NCI-H510A (cell line): ENCODE measurements around the gene SUN2.
A peak's percentile ranks its signal among the peaks of the same experiment; 100 is the strongest.

Experiments
- DNase-seq: peaks from one replicate; lab custom pipeline; 2025; lab: John Stamatoyannopoulos, UW

SUN2 gene

DNA sequence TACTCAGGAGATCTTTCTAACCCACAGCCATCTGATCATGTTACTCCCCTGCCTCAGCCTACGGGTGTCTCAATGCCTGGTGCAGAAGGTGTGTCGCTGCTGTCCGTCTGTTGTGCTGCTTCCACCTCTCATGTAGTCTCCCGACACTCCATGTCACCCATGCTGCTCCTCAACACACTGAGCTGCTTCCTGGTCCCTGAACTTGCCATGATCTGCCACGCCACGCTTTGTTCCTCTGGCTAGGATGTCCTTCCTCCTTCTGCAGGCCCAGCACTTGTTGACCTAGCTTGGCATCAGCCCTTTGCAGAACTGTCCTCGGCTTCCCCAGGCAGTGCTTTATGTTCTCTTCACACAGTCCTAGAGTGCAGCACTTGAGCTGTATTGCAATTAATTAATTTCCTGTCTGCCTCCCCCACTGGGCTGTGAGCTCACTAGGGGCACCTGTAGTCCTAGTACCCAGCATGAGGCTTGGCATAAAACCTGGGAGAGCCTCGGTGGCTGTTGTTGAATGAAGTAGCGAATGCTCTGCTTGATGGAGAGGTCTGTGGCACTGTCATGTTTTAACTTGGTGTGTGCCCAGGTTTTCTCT, 40.5 kb downstream of the SUN2 start:
- DNase-seq: peak; percentile 69

DNA sequence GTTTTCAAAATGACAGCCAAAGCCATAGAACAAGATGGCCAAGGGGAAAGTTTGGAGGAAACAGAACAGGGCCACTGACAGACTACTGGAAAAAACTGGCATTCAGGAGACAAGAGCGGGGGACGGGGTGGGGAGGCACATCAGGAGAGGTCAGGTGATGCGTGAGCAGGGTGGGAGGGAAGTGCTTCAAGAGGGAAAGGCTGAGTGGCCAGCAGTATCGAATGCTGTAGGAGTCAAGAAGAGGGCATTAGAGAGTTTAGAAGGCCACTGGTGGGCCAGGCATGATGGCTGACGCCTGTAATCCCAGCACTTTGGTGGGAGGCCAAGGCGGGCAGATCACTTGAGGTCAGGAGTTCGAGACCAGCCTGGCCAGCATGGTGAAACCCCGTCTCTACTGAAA, 41.9 kb downstream of the SUN2 start:
- no peak for DNase-seq

DNA sequence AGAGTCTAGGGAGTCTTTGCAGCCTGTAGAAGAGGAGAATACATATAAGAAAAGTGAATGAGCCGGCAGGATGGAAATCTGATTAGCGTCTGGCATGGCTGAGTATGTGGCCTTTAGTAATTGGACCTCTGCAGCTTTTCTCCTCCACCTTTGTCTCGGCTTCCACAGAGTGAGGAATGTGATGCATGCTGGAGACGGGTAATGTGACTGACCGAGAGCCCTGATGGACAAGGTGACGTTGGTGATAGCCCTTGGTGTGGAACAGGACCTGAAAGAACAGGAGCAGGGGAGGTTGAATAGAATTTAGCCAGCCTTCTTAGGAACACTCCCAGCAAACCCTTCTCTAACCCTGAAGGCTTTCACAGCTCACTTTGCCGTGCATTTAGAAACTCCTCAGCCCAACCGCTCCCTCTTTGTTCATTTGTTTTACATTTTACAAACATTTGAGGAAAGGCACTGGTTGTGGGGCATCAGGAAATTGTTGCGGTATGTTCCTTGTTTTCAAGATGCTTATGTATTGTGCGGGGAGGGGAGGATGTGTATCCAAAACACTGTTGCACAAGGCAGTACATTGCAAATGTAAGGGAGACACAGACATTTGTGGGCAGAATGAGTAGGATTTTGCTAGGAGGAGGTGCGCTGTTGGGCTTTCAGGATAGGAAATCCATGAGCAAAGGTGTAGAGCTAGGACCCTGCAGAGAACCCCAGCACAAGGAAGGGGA, 43.2 kb downstream of the SUN2 start:
- DNase-seq: no peak

DNA sequence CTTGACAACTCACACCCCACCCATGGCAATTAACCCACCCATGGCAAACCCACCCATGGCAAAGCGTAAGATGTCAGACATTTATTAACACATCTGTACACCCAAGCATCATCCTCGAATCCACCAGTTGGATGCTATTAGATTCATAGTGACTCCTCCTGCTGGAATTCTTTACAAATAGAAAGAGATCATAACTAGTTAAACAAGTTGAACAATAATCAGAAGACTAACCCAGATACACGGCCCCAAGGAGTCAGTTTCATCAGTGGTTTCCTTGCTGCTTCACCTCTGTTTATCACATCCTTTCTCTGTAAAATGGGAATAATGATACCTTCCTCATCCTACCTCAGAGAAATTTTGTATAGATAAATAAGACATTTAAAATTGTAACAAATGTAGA, 44.9 kb downstream of the SUN2 start:
- no peak for DNase-seq

DNA sequence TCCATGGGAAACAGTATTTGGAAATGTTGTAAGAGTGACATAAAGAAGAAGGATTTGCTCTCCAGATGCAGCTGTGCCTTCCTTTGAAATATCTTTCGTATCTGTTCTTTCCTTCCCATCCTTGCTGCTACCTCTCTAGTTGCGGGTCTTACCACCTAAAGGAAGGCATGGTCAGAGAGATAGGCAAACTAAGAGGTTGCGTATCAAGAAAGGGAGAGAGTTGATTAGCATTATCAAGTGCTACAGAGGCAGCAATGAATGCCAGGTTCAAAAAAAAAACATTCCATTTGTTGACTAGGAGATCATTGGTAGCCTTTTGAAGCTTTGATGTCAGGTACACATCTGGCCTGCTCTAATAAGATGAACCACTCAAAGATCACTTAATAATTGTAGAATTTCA, 45.4 kb downstream of the SUN2 start:
- DNase-seq: no peak

DNA sequence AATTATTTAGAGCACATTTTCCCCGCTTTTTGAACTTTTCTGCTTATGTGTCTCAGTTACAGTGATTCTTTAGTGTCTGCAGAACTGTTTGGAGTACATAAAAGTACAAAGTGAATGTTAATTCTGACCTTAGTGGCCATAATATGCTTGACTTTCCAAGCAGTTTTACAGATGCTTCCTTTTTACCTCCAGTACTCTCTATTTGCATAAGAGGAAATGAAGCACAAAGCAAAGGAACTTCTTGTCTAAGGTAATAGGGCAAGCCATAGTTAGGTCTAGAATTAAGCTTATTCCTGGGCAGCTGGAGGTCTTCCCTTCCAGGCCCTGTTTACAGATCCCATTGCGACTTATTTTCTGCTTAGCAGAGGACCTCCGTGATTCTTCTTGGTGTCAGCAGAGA, 46.5 kb downstream of the SUN2 start:
- DNase-seq: no peak

DNA sequence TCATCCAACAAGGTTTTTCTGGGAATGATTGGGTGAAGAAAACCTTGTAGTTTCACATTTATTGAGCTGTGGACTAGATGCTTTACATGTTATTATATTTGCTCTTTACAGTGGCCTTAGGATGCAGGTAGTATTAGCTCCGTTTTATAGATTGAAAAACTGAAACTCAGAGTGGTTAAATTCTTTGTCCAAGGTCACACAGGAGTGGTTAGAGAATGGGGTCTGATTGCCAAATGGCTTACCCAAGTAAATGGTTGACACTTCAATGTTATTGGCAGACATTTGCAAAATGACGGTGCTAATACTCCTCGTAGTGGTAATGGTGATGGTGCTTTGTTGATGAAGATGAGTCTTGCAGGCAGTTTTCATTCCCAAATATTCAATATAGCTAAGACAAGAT, 47.8 kb downstream of the SUN2 start:
- no peak for DNase-seq

DNA sequence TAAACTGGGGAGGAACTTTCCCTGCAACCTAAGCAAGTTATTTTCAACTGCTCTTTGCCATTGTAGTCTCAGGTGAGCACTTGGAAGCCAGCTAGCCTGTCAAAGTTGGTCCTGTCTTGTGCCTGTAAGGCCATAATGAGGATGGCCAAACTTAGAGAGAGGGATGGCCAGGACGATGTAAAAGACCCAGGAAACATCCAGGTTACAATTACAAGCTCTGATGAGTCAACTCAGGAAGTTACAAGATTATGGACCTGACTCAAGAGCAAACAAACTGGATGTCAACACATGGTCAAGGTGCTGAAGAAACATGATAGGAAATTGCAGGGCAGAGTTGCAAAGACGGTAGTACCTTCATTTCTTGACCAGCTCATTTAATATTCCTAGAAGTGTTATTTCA, 48.5 kb downstream of the SUN2 start:
- DNase-seq: no peak

DNA sequence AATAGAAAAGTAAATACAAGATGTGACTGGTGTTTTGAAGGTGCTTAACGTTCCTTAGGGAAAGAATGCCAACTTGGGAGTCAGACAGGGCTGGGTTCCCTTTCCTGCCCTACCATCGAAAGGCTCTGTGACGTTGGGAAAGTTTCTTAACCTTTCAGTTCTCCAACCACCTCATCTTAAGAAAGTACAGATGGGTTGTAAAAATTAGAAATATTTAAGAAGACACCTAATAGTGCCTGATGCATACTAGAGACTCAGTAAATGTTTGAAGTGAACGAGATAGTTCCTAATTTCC, 49.0 kb downstream of the SUN2 start:
- no peak for DNase-seq

DNA sequence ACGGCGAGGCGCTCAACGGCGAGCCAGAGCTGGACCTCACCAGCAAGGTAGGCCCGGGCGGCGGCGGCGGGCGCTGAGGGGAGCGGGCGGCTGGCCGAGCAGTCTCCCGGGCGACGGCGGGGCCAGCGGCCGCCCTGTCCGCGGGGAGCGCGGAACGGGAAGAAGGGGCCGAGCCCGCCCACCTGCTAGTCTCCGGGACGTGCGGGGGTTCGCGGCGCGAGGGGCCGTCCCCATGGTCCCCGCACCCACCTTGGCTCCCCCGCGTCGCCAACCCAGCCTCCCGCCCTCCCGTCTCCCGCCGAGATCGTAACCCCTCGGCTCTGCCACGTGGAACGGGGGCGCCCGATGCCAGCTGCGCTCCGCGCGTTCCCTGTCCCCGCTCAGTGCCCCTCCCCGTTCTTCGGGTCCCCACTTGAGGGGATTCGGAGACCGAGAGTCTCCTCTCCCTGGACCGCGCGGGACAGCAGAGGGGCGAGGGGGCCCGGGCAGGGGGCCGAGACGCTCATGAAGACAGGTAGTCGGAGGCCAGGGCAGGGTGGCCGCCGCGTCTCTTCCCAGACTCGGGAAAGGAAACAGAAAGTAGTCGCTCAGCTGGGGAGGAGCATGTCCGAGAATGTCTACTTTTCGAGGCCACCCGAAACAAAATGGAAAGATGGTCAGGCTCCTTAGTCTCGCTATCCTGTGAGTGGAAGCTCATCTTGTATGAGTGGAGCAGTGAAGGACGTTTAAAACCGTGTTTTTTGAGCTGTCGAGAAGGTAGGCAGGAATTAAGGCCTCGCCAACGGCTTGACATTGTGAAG, 49.5 kb downstream of the SUN2 start:
- no peak for DNase-seq

DNA sequence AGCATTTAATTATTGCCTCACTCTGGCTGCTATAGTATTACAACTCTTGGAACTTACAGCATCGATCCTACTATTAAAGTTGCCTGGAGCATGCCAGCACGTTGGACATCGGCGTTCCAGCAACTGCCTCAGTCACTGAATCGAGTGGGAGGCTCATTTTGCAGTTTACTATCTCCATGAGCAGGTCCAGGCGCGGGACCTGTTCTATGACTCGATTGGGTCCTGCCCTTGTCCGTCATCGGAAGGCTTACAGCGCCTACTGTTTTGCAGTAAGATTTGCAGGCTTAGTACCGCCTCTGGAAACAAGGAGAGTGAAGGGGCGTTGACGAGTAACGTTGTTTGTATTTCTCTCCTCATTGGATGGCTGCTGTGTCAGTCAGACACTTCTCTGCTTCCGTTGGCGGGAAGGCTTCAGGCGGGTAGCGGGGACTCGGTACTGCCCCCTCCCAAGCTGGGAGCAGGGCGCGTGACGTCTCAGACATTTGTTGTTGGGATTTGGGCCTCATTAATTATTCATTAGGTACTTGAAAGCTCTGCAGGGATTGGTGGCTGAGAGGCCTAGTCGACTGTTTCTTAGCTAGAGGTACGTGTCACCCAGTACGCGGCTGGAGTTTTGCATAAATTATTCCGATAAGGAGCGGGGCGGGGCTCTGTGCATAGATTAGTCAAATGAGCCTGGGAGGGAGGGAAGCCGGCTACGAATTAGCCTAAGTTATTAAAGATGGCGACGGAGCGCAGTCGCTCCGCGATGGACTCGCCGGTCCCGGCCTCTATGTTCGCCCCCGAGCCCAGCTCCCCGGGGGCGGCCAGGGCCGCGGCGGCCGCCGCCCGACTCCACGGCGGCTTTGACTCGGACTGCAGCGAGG, 50.3 kb downstream of the SUN2 start, which contains the start of gene GTPBP1:
Gene GTPBP1, plus strand, starts transcription at position 710 of the 866 bp plus-strand sequence. Its CDS starts 12 bp downstream, at position 722.
- peak; percentile 99 for DNase-seq

DNA sequence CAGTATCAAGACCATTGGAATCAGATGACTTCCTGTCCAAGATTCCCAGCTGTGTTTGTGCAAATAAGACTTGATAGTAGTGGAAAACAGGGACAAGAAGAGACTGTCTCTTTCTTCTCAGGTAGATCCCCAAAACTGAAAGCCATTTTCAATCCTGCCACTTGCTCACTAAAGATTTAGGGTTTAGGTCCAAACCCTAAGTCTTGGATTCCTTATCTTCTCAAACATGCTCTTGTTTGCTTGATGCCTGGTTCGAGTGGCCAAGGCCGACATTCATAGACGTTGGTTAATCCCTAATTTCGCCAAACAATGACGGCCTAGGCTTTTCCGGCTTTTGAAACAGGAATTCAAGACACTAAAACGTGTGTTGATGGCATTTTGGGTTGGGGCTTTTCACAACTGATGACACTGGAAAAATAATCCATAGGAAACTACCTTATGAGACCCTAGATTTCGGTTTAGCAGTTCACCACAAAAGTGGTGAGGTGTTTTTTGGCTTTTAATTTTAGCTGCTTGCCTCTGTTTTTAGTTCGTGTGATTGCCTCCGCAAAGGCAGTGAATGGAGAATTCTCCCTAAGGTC, 51.1 kb downstream of the SUN2 start:
- DNase-seq: no peak

DNA sequence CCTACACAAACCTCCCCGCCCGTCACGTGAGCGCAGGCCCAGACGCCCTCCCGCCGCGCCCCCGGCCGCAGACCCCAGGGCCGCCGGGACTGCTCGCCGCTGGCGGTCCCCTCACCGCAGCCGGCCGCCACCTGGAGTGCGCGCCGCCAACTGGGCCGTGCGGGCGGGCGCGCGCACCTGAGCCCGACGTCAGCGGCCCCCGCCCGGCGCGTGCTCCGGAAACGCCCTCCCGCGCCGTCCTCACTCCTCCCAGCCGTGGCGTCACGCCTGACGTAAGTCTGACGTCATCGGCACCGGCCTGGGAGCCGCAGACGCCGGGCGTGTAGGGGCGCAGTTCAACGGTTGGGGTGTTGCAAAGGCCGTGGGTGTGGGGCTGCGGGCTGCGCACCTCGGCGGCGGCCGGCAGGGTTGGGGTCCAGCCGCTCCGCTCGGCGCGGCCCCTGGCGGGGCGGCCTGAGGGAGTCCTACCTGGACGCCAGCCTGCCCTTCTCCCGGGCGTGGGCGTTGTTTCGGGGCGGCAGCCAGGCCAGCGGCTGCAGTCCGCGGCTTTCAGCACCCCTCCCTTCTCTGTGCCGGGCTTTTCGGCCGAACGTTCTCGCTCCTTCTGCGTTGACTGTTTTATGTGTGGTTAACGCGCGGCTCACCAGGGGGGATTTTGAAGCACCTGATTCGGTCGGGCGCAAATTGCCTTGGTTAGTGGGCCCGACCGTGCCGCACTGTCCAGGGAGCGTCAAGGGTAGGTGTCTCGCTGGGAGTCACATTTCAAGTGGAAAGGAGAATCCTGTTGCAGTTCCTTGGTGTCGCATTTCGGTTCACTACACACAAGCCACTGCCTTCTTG, 54.8 kb downstream of the SUN2 start, which contains the start of gene JOSD1:
Gene JOSD1, minus strand, starts transcription at position 155 of the 840 bp plus-strand sequence. CDS start 956 bp downstream, outside the sequence.
- DNase-seq: peak; percentile 80

DNA sequence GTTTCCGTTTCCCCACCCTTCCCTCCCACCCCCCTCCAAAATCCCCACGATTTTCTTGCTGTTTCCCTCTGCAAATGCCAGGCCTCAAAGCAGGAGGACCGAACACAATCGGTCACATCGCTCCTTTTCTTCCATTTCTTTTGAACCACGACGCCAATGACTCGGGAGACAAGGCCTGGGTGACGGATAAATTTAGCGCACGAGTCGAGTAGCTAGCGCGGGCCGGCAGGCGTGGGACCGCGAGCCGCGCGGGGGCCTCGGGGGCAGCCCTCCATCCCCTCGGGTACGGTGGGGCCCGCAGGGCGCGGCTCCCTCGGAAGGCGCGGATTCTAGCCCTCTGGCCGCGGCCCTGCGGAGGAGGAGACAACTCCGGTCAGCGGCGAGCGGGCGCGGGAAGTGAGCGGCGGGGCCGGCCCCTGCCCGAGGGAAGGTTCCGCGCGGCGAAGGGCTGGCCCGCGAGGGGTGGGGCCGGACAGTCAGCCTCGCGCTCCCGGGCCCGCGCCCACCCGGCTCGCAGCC, 55.5 kb downstream of the SUN2 start:
- no peak for DNase-seq

DNA sequence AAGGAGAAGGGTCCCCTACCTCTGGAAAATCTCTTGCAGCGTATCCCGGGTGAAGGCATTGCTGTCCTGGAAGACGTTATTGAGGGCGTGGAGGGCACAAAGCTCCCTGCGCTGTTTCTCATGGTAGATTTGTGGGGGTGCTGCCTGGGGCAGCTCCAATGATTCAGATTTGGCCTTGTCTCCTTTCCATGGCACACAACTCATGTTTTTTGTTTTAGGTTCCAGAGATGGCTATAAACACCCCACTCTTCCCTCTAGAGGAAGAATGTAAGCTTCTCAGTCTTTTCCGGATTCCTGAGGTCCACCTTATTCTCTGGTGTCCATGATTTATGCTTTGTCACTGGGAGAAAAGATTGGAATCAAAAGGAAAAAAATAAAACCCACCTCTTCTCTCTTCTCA, 56.0 kb downstream of the SUN2 start:
- DNase-seq: no peak

DNA sequence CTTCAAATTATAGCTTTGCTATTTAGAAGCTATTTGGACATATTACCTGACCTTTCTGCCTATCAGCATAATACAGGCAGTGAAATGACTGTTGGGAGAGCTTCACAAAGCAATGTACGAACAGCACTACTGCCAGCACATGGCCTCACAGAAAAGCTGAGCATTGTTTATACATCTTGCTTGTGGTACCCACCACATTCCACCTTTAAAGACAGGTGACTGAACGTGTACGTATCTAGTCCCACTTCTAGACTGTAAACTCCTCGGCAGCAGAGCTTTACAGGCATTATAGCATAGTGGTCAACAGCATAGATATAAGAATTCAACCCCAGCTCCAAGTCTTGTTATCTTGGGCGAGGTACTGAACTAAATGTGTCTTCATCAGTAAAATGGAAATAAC, 56.7 kb downstream of the SUN2 start:
- DNase-seq: no peak

DNA sequence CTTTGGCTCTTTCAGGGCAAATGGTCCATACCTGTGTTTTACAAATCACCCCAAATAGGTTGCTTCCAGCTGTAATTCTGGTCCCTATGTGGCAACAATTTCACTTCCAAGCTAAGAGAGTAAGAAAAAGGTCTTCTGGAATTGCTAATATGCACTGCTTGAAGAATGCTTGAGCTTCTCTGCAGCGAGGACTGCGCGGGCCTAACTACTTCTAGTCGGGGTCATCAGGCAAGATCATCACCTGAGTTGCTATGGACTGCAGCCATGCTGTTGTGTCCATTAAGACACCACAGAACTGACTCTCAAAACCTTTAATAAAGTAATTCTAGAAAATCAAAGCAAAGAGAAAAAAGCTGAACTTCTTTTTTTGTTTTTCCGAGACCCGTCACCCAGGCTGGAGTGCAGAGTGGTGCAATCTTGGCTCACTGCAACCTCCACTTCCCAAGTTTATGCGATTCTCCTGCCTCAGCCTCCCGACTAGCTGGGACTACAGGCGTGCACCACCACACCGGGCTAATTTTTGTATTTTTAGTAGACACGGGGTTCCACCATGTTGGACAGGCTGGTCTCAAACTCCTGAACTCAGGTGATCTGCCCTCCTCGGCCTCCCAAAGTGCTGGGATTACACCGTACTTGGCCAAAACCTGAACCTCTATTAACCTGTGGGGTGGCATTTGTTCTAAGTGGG, 57.2 kb downstream of the SUN2 start:
- DNase-seq: no peak

DNA sequence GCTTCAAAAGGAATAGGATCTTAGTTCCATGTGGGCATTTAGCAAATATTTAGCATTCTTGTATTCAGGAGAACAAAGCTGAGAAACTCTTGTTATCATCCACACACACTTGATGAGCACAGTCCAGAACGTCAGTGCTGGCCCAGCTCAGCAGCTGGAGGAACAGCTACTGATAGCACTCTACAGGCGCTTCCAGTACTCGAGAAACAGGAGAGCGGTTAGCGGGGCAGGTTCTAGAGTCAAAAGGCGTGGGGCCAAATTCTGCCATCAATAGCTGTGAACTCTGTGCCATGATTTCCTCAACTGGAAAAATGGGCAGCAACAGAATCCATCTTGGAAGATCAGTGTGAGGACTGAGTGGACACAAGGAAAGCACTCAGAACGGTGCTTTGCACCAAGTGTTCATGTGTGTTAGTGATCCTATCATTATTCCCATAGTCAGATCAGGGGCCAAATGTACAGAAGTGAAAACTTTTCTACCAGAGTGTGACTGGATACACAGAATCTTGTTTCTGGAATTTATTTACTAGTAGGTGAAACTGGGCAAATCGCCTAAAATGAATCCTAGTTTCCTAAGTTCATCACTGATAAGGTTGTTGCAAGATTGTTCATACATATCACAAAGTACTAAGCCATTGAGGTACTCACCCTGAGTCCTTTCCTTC, 58.2 kb downstream of the SUN2 start:
- DNase-seq: no peak

DNA sequence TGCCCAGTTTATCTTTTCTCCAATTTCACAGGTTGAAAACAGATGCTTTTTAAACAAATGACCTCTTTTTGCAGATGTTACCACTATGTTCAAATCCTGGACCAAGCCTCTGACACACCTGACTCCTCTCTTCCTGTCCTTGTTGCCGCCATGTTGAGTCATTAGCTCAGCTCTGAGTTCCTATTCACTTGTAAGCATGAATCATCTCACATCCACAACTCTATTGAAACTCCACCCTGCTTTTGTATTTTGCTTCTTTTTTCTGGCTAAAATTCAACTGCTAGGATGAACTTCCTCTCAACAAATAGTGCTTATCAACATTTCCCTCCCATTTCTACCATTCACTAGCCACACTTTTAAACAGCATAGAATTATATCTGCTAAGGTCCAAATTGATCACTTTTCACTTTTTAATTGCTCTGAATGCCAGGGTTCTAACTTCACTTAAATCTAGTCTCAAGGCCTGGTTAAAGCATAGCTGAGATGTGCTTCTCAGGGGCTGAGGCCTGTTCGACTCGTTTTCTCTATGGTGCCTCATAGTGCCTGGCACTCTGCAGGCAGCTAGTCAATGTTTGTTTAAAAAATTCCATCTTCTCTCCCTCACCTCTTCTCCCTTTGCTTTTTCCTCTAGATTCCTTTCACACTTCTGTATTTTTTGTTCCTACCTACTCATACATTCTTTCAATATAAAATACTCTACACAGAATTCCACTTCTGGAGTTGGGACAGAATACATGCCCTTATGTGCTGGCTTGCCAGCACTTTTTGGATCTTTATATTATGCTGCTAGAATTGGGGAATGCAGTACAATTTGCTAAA, 59.0 kb downstream of the SUN2 start:
- DNase-seq: no peak
